Renal cortex interstitium (tissue), 11 donors: ENCODE results near the gene ACAT1. TPM values are rescaled to one million over a fixed set of nuclear protein-coding genes. Genes with fewer than 3 reads are reported as not detected.
"Not testable (repeated sequence)": the region's sequence is repeated elsewhere in the genome, so short reads cannot be mapped to it uniquely, and the experiment has no call there.

ENCODE experiments used
- DNase-seq, 11 donors: peaks; one replicate each; pipeline ENCODE4 v3.0.0-alpha.2; 2013; ENCODE audit warnings: low read depth in 9 of 11, low spot score in 4 of 11; ENCODE audit errors: extremely low read depth in 1 of 11
- polyA plus RNA-seq, 3 donors: library from polyadenylated mRNA; unstranded; fragments of 120-200 nt; gene quantifications; one replicate each; pipeline ENCODE4 v1.2.1, GENCODE V29; 2013; ENCODE audit not compliant: insufficient read length in 3 of 3

ACAT1 gene
- polyA plus RNA-seq, 3 donors, result 94.6 to 113 (median 97.9) TPM

DNA sequence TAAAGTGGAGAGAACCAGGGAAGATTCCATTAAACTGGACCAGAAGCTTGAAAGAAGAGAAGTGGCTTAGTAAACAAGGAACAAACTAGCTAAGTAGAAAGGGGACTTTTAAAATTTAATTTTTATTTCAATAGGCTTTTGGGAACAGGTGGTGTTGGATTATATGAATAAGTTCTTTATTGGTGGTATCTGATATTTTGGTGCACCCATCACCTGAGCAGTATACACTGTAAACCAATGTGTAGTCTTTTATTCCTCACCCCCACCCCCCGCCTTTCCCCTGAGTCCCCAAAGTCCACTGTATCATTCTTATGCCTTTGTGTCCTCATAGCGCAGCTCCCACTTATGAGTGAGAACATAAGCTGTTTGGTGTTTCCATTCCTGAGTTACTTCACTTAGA, 7.4 kb downstream of the ACAT1 start:
- no peak for DNase-seq

DNA sequence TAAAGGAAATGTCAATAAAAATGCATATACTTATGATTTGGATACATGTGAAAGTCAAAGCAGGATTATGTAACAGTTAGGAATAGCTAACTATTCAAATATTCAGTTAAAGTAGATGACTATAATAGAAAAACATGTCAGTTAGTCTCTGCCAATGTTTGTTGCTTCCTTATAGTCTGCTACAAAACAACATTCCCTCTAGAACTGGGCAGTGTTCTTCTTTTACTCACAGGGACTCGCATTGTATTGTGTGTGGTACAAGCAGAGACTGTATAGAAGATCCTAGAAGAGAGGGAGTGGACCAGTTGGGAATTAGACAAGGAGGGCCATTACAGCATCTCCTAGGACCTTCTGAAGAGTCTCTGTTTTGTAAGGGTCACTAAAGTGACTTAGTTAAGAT, 10.6 kb downstream of the ACAT1 start:
- DNase-seq, result no peak

DNA sequence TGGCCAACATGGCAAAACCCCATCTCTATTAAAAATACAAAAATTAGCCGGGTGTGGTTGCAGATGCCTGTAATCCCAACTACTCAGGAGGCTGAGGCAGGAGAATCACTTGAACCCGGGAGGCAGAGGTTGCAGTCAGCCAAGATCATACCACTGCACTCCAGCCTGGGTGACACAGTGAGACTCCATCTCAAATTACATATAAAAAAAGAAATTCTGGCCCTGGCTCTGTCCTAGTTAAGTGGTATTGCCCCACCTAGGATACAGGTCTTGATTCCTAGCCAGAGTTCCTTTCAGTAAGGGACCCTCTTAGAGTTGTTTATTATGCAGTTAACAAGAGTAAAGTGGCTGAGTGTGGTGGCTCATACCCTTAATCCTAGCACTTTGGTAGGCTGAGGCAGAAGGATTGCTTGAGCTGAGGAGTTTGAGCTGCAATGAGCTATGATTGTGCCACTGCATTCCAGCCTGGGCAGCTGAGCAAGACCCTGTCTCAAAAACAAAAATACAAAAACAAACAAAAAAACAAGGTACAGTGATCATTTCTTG, 11.7 kb downstream of the ACAT1 start:
- DNase-seq, result not testable (repeated sequence)

DNA sequence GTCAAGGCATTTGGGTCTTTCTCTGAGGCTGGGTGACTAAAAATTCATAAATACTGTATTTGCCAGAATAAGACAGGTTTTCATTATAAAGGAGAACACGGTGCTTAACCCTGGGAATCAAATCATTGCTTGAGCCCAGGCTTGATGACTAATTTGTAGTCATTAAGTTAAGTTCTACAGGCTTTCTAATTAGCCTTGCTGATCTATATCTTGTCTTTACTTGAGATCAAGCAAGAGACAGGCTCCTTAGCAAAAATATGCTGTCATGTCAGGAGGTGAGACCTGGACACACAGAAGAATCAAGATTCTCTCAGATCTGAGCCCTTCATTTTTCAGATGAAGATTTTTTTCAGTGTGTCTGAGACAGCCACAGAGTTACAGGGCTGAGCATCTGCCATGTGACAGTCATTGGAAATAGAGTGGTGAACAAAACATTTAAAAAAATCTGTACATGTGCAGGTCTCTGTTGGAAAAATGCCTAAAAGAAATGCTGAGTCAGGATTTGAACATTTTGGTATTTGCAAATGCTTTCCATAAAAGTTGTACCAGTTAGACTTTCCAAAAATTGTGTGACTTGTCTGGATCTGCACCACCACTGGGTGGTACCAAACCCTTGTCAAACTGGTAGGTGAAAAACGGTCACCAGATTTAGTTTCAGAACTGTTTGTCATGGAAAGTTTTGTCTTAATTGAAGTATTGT, 14.6 kb downstream of the ACAT1 start:
- no peak for DNase-seq

DNA sequence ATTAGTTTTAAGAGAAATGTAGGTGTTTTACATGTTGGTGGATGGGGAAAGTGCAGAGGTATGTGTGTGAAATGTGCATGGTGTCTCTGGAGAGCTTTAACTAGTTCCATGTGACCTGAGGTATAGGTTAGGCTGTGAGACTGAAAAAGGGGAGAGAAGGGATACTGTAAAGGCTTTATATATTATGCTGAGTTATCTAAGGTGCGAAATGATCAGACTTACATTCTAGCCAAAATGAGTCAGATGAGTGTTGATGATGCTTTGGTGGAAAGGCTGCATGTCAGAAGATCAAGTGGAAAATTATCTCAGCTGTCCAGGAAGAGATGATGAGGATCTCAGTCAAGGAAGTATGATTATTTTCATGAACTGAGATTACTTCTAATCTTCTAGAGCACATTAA, 15.8 kb downstream of the ACAT1 start:
- no peak for DNase-seq

DNA sequence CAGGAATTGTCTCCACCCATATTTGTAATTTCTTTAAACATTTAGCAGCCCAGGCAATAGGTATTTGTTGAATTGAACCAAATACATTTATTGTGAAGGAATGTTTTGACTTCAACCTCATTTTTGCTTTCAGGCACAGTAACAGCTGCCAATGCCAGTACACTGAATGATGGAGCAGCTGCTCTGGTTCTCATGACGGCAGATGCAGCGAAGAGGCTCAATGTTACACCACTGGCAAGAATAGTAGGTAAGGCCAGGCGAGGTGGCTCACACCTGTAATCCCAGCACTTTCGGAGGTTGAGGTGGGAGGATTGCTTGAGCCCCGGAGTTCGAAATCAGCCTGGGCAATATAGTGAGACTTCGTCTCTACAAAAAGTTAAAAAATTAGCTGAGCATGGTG, 20.9 kb downstream of the ACAT1 start:
- DNase-seq, result no peak

DNA sequence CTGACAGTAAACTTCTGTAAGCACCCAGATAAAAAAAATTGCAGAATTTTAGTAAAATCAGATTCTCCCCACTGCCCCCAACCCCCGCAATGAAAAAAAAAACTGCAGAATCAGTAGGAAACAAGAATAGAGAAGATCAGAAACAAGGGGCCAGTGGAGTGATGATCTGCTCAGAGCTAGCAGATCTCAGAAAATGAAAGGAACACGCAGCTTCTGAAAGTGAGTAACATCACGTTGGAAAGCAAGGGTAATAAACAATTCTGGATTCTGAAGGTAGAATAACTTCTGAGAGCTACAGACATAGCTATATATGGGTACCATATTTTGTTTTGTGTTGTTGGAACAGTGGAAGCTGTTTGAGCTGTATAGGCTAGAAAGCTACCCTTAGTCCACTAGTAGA, 23.2 kb downstream of the ACAT1 start:
- DNase-seq, result no peak

DNA sequence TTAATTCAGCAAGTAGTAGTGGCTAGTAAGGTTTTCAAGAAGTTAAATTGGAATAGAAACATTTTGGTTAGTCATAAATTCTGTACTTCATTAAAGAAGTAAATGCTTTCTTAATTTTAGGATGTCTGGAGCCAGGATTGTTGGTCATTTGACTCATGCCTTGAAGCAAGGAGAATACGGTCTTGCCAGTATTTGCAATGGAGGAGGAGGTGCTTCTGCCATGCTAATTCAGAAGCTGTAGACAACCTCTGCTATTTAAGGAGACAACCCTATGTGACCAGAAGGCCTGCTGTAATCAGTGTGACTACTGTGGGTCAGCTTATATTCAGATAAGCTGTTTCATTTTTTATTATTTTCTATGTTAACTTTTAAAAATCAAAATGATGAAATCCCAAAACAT, 25.8 kb downstream of the ACAT1 start:
- no peak for DNase-seq

DNA sequence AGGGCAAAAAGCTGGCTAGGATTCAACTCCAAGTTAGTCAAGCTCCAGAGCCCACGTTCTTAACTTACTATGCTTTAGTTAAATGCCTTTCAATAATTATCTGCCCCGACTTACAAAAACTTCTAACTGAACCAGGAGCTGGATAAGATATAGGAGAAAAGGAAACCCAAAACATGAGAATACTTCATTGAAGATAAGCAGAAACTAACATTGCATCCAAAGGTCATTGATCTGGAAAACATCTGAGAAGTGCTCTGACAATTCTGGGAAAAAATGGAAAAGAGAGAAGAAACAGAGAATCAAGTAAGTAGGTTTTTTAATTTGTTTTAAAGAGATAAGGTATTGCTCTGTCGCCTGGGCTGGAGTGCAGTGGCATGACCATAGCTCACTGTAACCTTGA, 27.2 kb downstream of the ACAT1 start:
- peak in 1 of 11 donors; percentile 4 for DNase-seq

DNA sequence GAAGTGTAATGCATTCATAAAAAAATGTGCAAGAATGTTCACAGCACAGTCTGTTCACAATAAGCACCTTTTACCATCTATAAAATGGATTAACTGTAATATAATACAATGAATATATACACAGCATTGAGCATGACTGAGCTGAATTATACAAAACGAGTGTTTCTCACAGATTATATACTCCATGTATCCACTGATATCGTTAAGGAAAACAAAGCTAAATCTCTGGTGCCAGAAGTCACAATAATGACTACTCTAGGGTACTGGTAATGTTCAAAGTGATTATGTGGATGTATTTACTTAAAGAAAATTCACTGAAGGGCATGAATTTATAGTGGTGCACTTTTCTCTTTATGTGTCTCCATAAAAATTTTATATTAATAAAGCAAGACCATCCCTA, 33.2 kb downstream of the ACAT1 start:
- no peak for DNase-seq

DNA sequence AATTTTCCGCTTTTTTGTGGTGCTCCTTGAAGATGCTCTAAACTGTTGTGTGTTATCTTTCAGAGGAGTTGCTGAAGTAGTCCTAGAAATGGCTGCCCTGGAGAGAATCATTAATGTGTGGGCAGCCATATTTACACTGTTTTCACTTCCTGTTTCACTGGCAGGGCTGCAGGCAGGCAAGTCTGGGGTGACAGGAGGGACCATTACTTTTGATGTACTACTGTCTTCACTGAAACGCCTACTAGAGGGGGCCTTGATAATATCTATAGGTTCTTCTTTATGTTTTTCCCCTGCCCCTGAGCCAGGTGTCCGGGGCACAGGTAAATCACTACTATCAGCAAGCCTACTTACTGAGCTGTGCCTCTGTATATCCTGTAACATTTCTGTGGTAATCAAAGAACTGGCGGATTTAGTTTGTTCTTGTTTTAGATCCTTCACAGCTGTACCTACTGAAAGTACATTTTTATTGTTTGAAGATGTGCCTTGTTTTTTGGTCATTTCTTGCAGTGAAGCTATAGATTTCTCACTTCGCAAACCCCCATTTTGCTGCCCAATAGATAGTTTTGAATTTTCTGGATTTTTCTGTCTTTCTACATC, 39.7 kb downstream of the ACAT1 start:
- no peak for DNase-seq

DNA sequence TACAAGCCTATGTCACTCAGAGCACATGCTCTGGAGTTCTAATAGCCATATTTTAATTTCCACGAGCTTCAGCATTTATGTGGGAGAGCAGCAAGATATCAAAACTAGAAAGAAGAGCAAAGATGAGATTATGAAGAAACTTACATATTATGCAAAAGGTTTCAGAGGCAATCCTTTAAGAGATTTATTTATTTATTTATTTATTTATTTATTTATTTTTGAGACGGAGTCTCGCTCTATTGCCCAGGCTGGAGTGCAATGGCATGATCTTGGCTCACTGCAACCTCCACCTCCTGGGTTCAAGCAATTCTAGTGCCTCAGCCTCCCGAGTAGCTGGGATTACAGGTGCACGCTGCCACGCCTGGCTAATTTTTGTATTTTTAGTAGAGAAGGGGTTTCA, 41.5 kb downstream of the ACAT1 start:
- DNase-seq, result not testable (repeated sequence)

DNA sequence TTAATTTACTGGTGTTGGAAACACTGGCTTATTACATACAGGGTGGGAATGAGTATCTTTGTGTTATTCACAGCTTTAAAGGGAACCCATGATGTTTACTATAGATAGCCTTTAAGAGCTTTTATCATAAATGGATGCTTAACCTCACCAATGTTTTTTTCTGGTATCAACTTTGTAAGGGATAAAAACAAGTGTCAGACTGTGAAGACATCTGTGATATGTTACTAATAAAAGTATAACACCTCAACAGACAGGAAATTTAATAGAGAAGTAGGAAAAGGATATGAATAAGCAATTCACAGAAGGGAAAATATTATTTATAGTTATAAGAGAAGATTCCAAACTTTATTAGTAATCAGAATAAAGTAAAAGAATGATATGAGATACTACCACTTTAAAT, 46.3 kb downstream of the ACAT1 start:
- no peak for DNase-seq

DNA sequence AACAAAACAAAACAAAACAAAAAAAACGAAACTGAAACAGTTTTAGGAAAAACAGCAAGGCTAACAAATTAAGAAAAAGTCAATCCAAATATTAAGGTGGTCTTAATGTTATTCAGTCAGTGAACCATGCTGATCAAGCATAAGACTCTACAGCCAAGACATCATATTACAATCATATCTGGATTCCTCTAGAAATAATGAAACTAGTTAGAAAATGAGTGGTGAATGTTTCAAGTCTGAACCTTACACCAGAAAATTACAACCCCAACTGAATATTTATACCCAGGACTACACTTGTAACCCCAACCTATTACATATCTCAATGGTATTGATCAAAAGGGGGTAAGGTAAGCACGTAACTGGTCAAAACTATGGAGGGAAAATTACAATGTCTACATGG, 48.8 kb downstream of the ACAT1 start:
- DNase-seq, result no peak

DNA sequence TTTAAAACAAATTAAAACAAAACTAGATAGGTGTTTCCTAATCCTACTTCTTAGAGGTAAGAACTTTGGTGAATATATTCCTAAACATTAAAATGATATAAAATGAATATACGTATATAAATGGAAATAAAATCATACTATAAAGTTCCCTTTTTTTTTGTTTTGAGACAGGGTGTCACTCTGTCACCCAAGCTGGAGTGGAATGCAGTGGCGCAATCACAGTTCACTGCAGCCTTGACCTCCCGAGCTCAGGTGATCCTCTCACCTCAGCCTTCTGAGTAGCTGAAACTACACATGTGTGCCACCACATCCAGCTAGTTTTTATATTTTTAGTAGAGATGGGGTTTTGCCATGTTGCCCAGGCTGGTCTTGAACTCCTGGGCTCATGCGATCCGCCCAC, 56.2 kb downstream of the ACAT1 start:
- no peak for DNase-seq

DNA sequence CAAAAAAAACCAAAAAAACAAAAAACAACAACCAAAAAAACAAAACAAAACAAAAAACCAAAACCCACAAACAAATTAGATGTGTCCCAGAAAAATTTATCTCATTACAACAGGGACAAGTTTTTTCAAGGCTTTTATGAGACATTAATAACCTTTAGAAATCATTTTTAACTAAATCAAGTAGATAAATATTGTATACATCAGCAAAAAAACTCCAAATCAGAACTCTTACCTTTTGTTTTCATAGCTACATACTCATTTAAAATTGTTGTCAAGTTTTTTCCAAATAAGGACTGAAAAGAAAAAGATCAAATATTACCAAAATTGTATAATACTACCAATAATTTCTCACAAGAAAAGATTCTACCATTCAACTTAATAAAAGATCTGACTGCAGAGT, 72.4 kb downstream of the ACAT1 start:
- DNase-seq, result no peak

DNA sequence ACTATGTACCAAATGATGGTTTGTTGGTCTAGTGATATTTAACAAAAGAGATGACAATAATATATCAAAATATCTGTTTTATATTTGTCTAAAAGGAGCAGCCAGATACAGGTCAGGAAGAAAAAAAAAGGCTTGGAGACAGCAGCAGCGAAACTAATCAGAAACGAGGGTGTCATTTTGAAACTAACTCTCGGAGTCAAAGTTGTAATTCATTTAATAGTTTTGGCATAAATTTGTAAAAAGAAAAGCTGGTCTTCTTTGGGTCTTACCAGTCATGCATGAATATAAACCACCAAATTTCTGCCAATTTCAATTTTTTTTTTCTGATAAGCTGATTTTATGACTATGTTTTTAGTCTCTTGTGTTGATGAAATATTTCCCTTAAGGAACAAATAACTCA, 75.5 kb downstream of the ACAT1 start:
- no peak for DNase-seq
